ENCODE data around the gene HDAC4. TPM values are rescaled to one million over a fixed set of nuclear protein-coding genes. Genes with fewer than 3 reads are reported as not detected.

Gene HDAC4
- total RNA-seq, 8 experiments from 2014 or later = 12.2 to 55.7 (median 18.1) TPM

GRCh38 chr2:239208465-239209180 is 192.2 kb downstream of the HDAC4 start:
- Histone ChIP-seq H3K4me1 (replicated peaks in 1 of 2) (peaks cover 61 to 62% of the 10 kb centered on the region in 2 donors), H3K27ac (no peak overlapping the region), H3K4me3 (no peak overlapping the region)
- in situ Hi-C loops (cut with MboI; ENCODE audit: low pct_unique_long_range_greater_than_20kb in 2 of 9, low sequenced_read_pairs in 9 of 9, unreplicated experiment in 9 of 9) = no loop called here
- ATAC-seq (replicated peaks in 6 of 8) = peak in 3 of 8 experiments; percentile 14 to 63 (median 51)
- 77 to 100% (median 91%) methylated on average over 2 to 11 of the region's 11 CpGs for WGBS, 10 experiments

DNA sequence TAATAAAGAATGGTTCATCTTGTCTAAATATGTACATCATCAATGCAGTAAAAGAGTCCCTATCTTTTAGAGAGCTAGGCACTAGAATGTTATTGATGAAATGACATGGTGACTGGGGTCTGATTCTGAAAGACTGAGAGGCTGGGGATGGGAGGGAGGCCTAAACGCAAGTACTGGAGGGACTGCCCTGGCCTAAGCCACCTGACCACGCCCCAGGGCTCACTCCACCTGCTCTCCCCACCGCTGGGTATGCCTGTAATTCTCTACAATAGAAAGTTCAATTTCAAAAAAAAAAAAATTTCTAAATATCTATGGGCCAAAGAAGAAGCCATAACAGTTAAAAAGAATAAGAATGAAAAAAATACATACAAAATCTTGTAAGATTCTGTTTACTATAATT is 194.0 kb downstream of the HDAC4 start:
- peaks cover 45 to 47% of the 10 kb centered on the region in 2 donors for H3K4me1 ChIP-seq (replicated peaks in 1 of 2)
- no peak overlapping the region for H3K27ac ChIP-seq
- H3K4me3 ChIP-seq = no peak overlapping the region
- in situ Hi-C loops (cut with MboI; ENCODE audit: low pct_unique_long_range_greater_than_20kb in 2 of 9, low sequenced_read_pairs in 9 of 9, unreplicated experiment in 9 of 9) = no loop called here
- WGBS, 10 experiments = 69 to 100% (median 90%) methylated on average over 1 to 3 of the region's 3 CpGs
- no peak for ATAC-seq (replicated peaks in 6 of 8)

DNA sequence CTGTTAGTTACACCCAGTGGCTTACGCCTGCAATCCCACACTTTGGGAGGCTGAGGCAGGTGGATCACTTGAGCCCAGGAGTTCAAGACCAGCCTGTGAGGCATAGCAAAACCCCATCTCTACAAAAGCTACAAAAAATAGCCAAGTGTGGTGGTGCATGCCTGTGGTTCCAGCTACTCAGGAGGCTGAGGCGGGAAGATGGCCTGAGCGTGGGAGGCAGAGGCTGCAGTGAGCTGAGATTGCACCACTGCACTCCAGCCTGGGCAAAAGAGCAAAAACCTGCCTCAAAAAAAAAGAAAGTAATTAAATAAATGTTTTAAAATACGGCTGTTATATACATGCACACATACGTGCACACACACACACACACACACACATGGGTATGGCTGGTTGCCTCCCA is 194.8 kb downstream of the HDAC4 start:
- Histone ChIP-seq H3K4me1 (replicated peaks in 1 of 2) (peaks cover 37 to 47% of the 10 kb centered on the region in 2 donors), H3K4me3 (no peak overlapping the region)
- 93 to 100% (median 96%) methylated on average over 1 to 5 of the region's 5 CpGs; no CpG with 5 or more reads in 3 of the 10 experiments for WGBS, 10 experiments

GRCh38 chr2:239204876-239205468 is 195.8 kb downstream of the HDAC4 start:
- H3K4me3 ChIP-seq = no peak overlapping the region
- no peak for ATAC-seq (replicated peaks in 6 of 8)
- H3K27ac ChIP-seq = no peak overlapping the region
- H3K4me1 ChIP-seq (replicated peaks in 1 of 2) = peaks cover 33 to 41% of the 10 kb centered on the region in 2 donors
- in situ Hi-C loops (cut with MboI; ENCODE audit: low pct_unique_long_range_greater_than_20kb in 2 of 9, low sequenced_read_pairs in 9 of 9, unreplicated experiment in 9 of 9) = no loop called here
- WGBS, 10 experiments = 54 to 94% (median 80%) methylated on average over 2 to 6 of the region's 11 CpGs; no CpG with 5 or more reads in 1 of the 10 experiments

More for the DNA sequence above, 194.8 kb downstream of the HDAC4 start:
- H3K27ac ChIP-seq = no peak overlapping the region
- ATAC-seq (replicated peaks in 6 of 8) = no peak
- in situ Hi-C loops (cut with MboI; ENCODE audit: low pct_unique_long_range_greater_than_20kb in 2 of 9, low sequenced_read_pairs in 9 of 9, unreplicated experiment in 9 of 9) = no loop called here

GRCh38 chr2:239204136-239204875 is 196.5 kb downstream of the HDAC4 start:
- Histone ChIP-seq H3K4me1 (replicated peaks in 1 of 2) (peaks cover 28 to 41% of the 10 kb centered on the region in 2 donors), H3K4me3 (no peak overlapping the region), H3K27ac (no peak overlapping the region)
- in situ Hi-C loops (cut with MboI; ENCODE audit: low pct_unique_long_range_greater_than_20kb in 2 of 9, low sequenced_read_pairs in 9 of 9, unreplicated experiment in 9 of 9) = no loop called here
- 88 to 100% (median 96%) methylated on average over 2 to 12 of the region's 28 CpGs; no CpG with 5 or more reads in 5 of the 10 experiments for WGBS, 10 experiments
- peak in 1 of 8 experiments; percentile 5 for ATAC-seq (replicated peaks in 6 of 8)

- ATAC-seq (replicated peaks in 6 of 8) = no peak
- WGBS, 10 experiments = 25 to 100% (median 90%) methylated on average over 1 to 13 of the region's 14 CpGs
- in situ Hi-C loops (cut with MboI; ENCODE audit: low pct_unique_long_range_greater_than_20kb in 2 of 9, low sequenced_read_pairs in 9 of 9, unreplicated experiment in 9 of 9) = no loop called here
- Histone ChIP-seq H3K27ac (no peak overlapping the region), H3K4me3 (no peak overlapping the region), H3K4me1 (replicated peaks in 1 of 2) (peaks cover 23 to 37% of the 10 kb centered on the region in 2 donors)
These were observed 197.2 kb downstream of the HDAC4 start for GRCh38 chr2:239203443-239204135.

DNA sequence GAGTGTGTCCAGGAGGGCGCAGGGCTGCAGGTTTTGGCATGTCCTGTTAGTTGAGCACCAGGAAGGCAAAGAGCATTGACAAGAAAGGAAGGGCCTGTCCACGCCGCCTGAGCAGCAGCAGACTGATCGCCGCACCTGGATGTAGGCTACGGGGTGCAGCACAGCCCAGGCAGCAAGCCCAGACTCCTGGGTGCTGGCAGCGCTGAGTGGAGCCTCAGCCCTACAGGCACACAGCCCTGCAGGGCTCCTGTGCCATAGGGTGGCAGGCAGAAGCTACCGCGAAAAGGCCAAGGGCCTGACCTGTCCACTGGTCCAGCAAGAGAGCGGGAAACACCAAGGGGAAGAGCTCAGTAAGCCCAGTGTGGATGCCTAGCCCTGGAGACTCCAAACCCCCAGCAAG is 198.0 kb downstream of the HDAC4 start:
- H3K4me1 ChIP-seq (replicated peaks in 1 of 2) = peaks cover 18 to 36% of the 10 kb centered on the region in 2 donors
- ATAC-seq (replicated peaks in 6 of 8) = peak in 1 of 8 experiments; percentile 9
- 20 to 100% (median 97%) methylated on average over 1 to 6 of the region's 10 CpGs; no CpG with 5 or more reads in 6 of the 10 experiments for WGBS, 10 experiments
- no peak overlapping the region for H3K27ac ChIP-seq
- H3K4me3 ChIP-seq = no peak overlapping the region
- in situ Hi-C loops (cut with MboI; ENCODE audit: low pct_unique_long_range_greater_than_20kb in 2 of 9, low sequenced_read_pairs in 9 of 9, unreplicated experiment in 9 of 9) = no loop called here

DNA sequence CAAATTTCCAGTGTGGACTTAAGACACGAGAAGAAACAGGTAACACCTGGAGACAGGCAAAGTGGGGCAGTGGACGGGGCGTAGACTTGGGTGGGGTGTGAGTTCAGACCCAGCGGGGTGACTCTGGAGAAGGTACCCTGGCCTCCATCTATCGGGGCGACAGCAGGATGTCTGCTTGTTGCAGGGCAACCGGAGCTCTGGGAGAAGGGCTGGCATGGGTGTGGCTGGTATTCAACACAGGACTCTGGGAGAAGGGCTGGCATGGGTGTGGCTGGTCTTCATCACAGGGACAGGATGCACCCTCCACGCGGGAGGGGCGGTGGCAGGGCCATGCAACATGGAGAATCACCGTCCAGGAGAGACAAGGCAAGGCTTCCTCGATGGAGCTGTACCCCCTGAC is 198.5 kb downstream of the HDAC4 start:
- no peak for ATAC-seq (replicated peaks in 6 of 8)
- H3K4me1 ChIP-seq (replicated peaks in 1 of 2) = peaks cover 13 to 36% of the 10 kb centered on the region in 2 donors
- H3K4me3 ChIP-seq = no peak overlapping the region
- WGBS, 10 experiments = 83 to 100% (median 98%) methylated on average over 1 to 4 of the region's 12 CpGs; no CpG with 5 or more reads in 6 of the 10 experiments
- in situ Hi-C loops (cut with MboI; ENCODE audit: low pct_unique_long_range_greater_than_20kb in 2 of 9, low sequenced_read_pairs in 9 of 9, unreplicated experiment in 9 of 9) = no loop called here
- H3K27ac ChIP-seq = no peak overlapping the region

- WGBS, 10 experiments = 35 to 100% (median 81%) methylated on average over 1 to 4 of the region's 7 CpGs; no CpG with 5 or more reads in 6 of the 10 experiments
- Histone ChIP-seq H3K4me1 (replicated peaks in 1 of 2) (peaks cover 9 to 37% of the 10 kb centered on the region in 2 donors), H3K27ac (no peak overlapping the region), H3K4me3 (no peak overlapping the region)
- peak in 1 of 8 experiments; percentile 19 for ATAC-seq (replicated peaks in 6 of 8)
- in situ Hi-C loops (cut with MboI; ENCODE audit: low pct_unique_long_range_greater_than_20kb in 2 of 9, low sequenced_read_pairs in 9 of 9, unreplicated experiment in 9 of 9) = no loop called here
These were observed 198.9 kb downstream of the HDAC4 start for GRCh38 chr2:239201884-239202283.

DNA sequence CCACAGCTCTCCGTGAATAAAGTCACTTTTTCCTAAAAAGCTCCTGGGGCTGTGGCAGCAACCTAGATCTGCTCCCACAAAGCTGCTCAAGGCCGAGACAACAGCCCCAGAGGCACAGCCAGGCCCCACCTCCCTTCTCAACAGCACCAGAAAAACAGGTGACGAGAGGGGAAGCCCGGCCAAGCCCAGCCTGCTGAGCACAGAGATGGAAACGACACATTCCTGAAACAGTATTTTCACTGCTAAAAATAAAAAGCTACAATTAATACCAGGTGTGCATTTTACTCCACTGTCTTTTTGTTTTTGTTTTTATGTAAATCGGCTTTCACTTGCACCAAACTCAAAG is 199.3 kb downstream of the HDAC4 start:
- whole genome bisulfite sequencing, 10 experiments = 0 to 77% (median 35%) methylated on average over 1 to 5 of the region's 6 CpGs; no CpG with 5 or more reads in 2 of the 10 experiments
- Histone ChIP-seq H3K4me3 (no peak overlapping the region), H3K27ac (no peak overlapping the region), H3K4me1 (replicated peaks in 1 of 2) (peaks cover 11 to 37% of the 10 kb centered on the region in 2 donors)
- peak in 4 of 8 experiments; percentile 36 to 74 (median 56) for ATAC-seq (replicated peaks in 6 of 8)
- in situ Hi-C loops (cut with MboI; ENCODE audit: low pct_unique_long_range_greater_than_20kb in 2 of 9, low sequenced_read_pairs in 9 of 9, unreplicated experiment in 9 of 9) = no loop called here

DNA sequence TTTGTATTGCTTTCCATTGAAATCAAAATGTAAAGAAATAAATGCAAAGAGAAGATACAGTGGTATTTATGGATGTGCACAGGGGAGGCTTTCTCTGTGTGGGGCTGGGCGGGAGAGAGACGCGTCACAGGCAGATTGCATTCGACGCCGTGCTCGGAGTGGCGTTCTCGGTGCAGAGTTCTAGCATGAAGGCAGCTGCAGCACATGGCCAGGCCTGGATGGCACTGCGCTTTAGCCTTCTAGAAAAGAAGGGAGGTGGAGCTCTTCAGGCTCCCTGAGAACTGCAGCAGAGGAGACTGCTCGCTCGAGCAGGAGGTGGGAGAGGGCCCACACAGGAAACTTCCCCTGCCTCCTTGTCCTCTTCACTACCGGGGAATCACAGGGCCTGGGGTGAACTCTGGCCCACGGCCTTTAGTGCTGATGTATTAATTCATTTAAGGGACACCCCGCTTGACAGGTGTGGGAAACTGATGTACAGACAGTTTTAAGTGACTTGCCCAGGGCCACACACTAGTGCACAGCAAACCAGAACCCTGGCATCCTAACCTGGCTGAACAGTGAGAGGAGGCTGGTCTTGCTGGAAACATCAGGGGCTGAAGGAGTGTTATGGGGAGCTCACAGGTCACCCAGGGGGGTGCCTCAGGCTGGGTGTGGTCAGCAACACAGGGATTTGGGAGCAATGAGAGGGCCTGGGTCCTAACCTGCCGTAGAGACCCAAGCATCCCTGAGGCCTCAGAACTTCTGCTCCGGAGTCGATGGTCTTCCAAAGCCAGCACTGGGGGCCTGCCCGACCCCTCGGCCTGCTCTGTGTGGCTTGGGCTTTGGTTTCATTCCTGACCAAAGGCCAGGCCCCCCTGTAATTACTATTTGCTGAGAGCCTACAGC is 199.9 kb downstream of the HDAC4 start:
- no peak for ATAC-seq (replicated peaks in 6 of 8)
- Histone ChIP-seq H3K4me3 (no peak overlapping the region), H3K27ac (no peak overlapping the region), H3K4me1 (replicated peaks in 1 of 2) (peaks cover 17 to 43% of the 10 kb centered on the region in 2 donors)
- WGBS, 10 experiments = 79 to 100% (median 87%) methylated on average over 1 to 15 of the region's 20 CpGs; no CpG with 5 or more reads in 4 of the 10 experiments
- in situ Hi-C loops (cut with MboI; ENCODE audit: low pct_unique_long_range_greater_than_20kb in 2 of 9, low sequenced_read_pairs in 9 of 9, unreplicated experiment in 9 of 9) = no loop called here

Data from motor neuron (in vitro differentiated cells).